Calu3 (cell line): Measurements from ENCODE around the gene NDUFA12. TPM values are rescaled to one million over a fixed set of nuclear protein-coding genes. Genes with fewer than 3 reads are reported as not detected.
A peak's percentile ranks its signal among the peaks of the same experiment; 100 is the strongest.
"Not testable (repeated sequence)": the region's sequence is repeated elsewhere in the genome, so short reads cannot be mapped to it uniquely, and the experiment has no call there.

ENCODE experiments used
- BruUV-seq: library from RNA; stranded (reverse); fragments of 400-500 nt; replicated peaks from 2 replicates; lab custom pipeline; 2021; lab: Mats Ljungman, UMichigan
- CTCF ChIA-PET: fragments of 300-600 bp; sonication (Branson Sonifier 250); formaldehyde crosslinking; loops from one replicate; lab custom pipeline; 2022; ENCODE audit warnings: antibody characterized with exemption; lab: Charles Lee
- DNase-seq: peaks from one replicate; pipeline ENCODE4 v3.0.0; 2022
- H3K27ac Mint-ChIP-seq: one replicate; pipeline ENCODE4 v1.8.0; 2022; ENCODE audit warnings: mixed read lengths; ENCODE audit not compliant: unreplicated experiment
- H3K27me3 Mint-ChIP-seq: one replicate; pipeline ENCODE4 v1.8.0; 2022; ENCODE audit warnings: mixed read lengths; ENCODE audit not compliant: unreplicated experiment
- H3K36me3 Mint-ChIP-seq: one replicate; pipeline ENCODE4 v1.8.0; 2022; ENCODE audit warnings: mild to moderate bottlenecking, moderate library complexity, mixed read lengths; ENCODE audit not compliant: insufficient read depth, unreplicated experiment
- H3K4me1 Mint-ChIP-seq: one replicate; pipeline ENCODE4 v1.8.0; 2022; ENCODE audit warnings: mild to moderate bottlenecking, low read depth, mixed read lengths; ENCODE audit not compliant: unreplicated experiment
- H3K4me3 Mint-ChIP-seq: one replicate; pipeline ENCODE4 v1.8.0; 2022; ENCODE audit warnings: mild to moderate bottlenecking, low read depth, moderate library complexity, mixed read lengths; ENCODE audit not compliant: unreplicated experiment
- H3K9me3 Mint-ChIP-seq: one replicate; pipeline ENCODE4 v1.8.0; 2022; ENCODE audit warnings: low read depth, mixed read lengths; ENCODE audit not compliant: unreplicated experiment
- intact Hi-C: fragments of 100-400 bp; cut with micrococcal nuclease; formaldehyde crosslinking; loops from one replicate; pipeline ENCODE4 v1.10.0; 2022; ENCODE audit not compliant: unreplicated experiment
- total RNA-seq: library from RNA; stranded (reverse); gene quantifications from 2 replicates; pipeline ENCODE4 v1.2.3, GENCODE V29; 2022
- TF ChIP-seq, protein P1 (sequence below): fragments of 200-600 bp; IDR thresholded peaks from one replicate; pipeline ENCODE4 v1.8.0; 2022; ENCODE audit warnings: antibody characterized with exemption; ENCODE audit not compliant: unreplicated experiment

The NDUFA12 gene
- total RNA-seq, 1 experiment from 2014 or later: 165 TPM

DNA sequence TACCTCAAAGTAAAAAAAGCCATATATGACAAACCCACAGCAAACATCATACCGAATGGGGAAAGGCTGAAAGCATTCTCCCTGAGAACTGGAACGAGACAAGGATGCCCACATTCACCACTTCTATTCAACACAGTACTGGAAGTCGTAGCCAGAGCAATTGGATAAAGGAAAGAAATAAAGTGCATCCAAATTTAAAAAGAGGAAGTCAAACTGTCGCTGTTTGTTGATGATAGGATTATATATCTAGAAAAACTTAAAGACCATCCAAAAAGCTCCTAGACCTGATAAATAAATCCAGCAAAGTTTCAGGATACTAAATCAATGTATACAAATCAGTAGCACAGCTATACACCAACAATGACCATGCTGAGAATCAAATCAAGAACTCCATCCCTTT lies 5.2 kb downstream of the NDUFA12 start:
- CTCF ChIA-PET: interaction anchor here (0.6 kb wide), 1 partner anchor 500 kb away, joined by 5 read pairs; no protein-coding TSS in a partner anchor
- BruUV-seq: no TSS peak
- no peak for DNase-seq
- H3K36me3 Mint-ChIP-seq: peaks cover 29% of the 10 kb centered on the region
- H3K4me1 Mint-ChIP-seq: peaks cover 17% of the 10 kb centered on the region
- TF ChIP-seq, protein P1, sequence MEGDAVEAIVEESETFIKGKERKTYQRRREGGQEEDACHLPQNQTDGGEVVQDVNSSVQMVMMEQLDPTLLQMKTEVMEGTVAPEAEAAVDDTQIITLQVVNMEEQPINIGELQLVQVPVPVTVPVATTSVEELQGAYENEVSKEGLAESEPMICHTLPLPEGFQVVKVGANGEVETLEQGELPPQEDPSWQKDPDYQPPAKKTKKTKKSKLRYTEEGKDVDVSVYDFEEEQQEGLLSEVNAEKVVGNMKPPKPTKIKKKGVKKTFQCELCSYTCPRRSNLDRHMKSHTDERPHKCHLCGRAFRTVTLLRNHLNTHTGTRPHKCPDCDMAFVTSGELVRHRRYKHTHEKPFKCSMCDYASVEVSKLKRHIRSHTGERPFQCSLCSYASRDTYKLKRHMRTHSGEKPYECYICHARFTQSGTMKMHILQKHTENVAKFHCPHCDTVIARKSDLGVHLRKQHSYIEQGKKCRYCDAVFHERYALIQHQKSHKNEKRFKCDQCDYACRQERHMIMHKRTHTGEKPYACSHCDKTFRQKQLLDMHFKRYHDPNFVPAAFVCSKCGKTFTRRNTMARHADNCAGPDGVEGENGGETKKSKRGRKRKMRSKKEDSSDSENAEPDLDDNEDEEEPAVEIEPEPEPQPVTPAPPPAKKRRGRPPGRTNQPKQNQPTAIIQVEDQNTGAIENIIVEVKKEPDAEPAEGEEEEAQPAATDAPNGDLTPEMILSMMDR: no peak
- no peaks in the 10 kb centered on the region for H3K9me3 Mint-ChIP-seq
- no peaks in the 10 kb centered on the region for H3K27me3 Mint-ChIP-seq
- intact Hi-C loops: no loop called here
- no peak overlapping the region for H3K4me3 Mint-ChIP-seq
- H3K27ac Mint-ChIP-seq: no peak overlapping the region

DNA sequence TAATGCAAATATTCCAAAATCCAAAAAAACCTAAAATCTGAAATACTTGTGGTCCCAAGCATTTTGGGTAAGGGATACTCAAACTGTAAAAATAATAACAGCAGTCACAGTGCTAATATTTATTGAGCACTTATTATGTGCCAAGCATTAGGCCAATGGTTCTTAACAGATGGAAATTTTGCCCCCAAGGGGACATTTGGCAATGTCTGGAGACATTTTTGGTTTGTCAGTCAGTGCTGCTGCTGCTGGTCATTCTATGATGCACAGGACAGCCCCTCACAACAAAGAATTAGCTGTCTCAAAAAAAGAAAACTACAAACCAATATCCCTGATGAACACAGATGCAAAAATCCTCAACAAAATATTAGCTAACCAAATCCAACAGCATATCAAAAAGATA lies 5.8 kb downstream of the NDUFA12 start:
- Mint-ChIP-seq H3K36me3 (peaks cover 28% of the 10 kb centered on the region), H3K9me3 (no peaks in the 10 kb centered on the region), H3K4me3 (no peak overlapping the region), H3K4me1 (peaks cover 15% of the 10 kb centered on the region), H3K27me3 (no peaks in the 10 kb centered on the region), H3K27ac (no peak overlapping the region)
- DNase-seq: no peak
- TF ChIP-seq, protein P1: no peak
- CTCF ChIA-PET: no interaction called here
- intact Hi-C loops: no loop called here
- no TSS peak for BruUV-seq

DNA sequence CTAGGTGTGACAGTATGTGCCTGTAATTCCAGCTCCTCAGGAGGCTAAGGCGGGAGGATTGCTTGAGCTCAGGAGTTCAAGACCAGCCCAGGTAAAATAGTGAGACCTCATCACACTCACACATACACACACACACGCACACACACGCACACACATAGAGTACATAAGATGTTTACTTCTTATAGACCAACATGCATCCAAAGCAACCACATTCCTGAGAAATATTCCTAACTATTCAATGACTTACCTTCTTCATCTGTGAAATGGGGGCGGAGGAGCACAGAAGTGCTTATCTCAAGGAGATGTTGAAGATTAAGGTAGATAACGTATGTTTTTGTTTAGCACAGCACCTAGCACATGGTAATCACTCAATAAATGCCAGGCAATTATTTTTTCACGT lies 6.4 kb downstream of the NDUFA12 start:
- Mint-ChIP-seq H3K9me3 (no peaks in the 10 kb centered on the region), H3K27ac (no peak overlapping the region), H3K4me3 (no peak overlapping the region), H3K4me1 (peaks cover 11% of the 10 kb centered on the region), H3K36me3 (peaks cover 31% of the 10 kb centered on the region), H3K27me3 (no peaks in the 10 kb centered on the region)
- no peak for DNase-seq
- intact Hi-C loops: no loop called here
- CTCF ChIA-PET: no interaction called here
- BruUV-seq: no TSS peak
- TF ChIP-seq, protein P1: no peak

DNA sequence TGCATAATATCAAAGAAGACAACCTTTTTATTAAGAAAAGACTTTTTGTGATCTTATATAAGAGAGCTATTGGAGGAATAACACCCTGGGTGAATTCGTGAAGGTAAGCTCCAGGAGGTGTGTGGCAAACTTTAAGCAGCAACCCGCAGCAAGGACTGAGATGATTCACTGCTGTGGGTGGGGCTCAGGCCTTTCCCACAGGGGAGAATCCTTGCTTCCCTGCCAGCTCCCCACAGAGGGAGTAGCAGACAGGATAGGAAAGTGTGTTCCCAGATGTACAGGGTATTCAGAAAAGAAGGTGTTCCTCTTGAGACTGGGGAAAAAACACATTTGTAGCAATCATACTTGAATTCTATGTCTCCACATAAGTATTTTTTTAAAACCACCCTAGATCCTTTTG lies 9.2 kb downstream of the NDUFA12 start:
- TF ChIP-seq, protein P1: no peak
- intact Hi-C loops: no loop called here
- BruUV-seq: no TSS peak
- Mint-ChIP-seq H3K36me3 (peaks cover 44% of the 10 kb centered on the region), H3K4me1 (peaks cover 11% of the 10 kb centered on the region), H3K27ac (no peak overlapping the region), H3K27me3 (no peaks in the 10 kb centered on the region), H3K9me3 (no peaks in the 10 kb centered on the region), H3K4me3 (no peak overlapping the region)
- peak; percentile 11 for DNase-seq
- CTCF ChIA-PET: no interaction called here

DNA sequence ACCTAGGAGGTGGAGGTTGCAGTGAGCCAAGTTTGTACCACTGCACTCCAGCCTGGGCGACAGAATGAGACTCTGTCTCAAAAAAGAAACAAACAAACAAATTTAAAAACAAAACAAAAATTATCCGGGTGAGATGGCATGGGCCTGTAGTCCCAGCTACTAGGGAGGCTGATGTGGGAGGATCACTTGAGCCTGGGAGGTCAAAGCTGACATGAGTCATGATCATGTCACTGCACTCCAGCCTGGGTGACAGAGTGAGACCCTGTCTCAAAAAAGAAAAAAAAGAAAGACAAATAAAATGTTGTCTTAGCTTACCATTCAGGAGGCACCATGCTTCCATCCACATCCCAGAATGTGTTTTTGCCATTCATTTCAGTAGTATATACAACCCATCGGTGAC lies 9.6 kb downstream of the NDUFA12 start:
- Mint-ChIP-seq H3K36me3 (peaks cover 44% of the 10 kb centered on the region), H3K4me1 (peaks cover 11% of the 10 kb centered on the region)
- intact Hi-C loops, BruUV-seq, H3K27me3 Mint-ChIP-seq, H3K9me3 Mint-ChIP-seq, H3K4me3 Mint-ChIP-seq, DNase-seq, CTCF ChIA-PET, H3K27ac Mint-ChIP-seq: not testable (repeated sequence)
